SK-N-SH treated with all-trans-retinoic acid at 6 μM for 48 hours (cell line): ENCODE data around the gene MTARC1.

Experiments used
- BACH2 ChIP-seq: fragments of 250-450 bp; sonication (Bioruptor Pico); IDR thresholded peaks from 2 replicates; pipeline ENCODE4 v1.9.0; 2021; ENCODE audit warnings: mild to moderate bottlenecking, borderline replicate concordance
- ISL1 ChIP-seq: fragments of 250-450 bp; sonication (Bioruptor Pico); IDR thresholded peaks from 2 replicates; pipeline ENCODE4 v2.1.2; 2022; ENCODE audit warnings: mild to moderate bottlenecking, moderate library complexity
- OSR1 ChIP-seq: fragments of 250-450 bp; sonication (Bioruptor Pico); IDR thresholded peaks from 2 replicates; pipeline ENCODE4 v1.8.0; 2022; ENCODE audit warnings: moderate library complexity, mild to moderate bottlenecking, inconsistent platforms
- PPARA ChIP-seq: fragments of 250-450 bp; sonication (Bioruptor Pico); IDR thresholded peaks from 2 replicates; pipeline ENCODE4 v1.5.0; 2020; ENCODE audit warnings: mild to moderate bottlenecking, borderline replicate concordance
- TOX ChIP-seq: fragments of 250-450 bp; sonication (Bioruptor Pico); IDR thresholded peaks from 2 replicates; pipeline ENCODE4 v1.8.0; 2021; ENCODE audit warnings: mild to moderate bottlenecking, moderate library complexity, borderline replicate concordance
- ZFP3 ChIP-seq: fragments of 250-450 bp; sonication (Bioruptor Pico); IDR thresholded peaks from 2 replicates; pipeline ENCODE4 v1.5.0; 2020; ENCODE audit warnings: mild to moderate bottlenecking, moderate library complexity
- ZNF70 ChIP-seq: fragments of 450-650 bp; formaldehyde crosslinking; IDR thresholded peaks from 2 replicates; pipeline ENCODE4 v1.5.0; 2020; ENCODE audit warnings: mild to moderate bottlenecking, moderate library complexity
- TF ChIP-seq, protein P1 (sequence below): fragments of 250-450 bp; sonication (Bioruptor Pico); IDR thresholded peaks from 2 replicates; pipeline ENCODE4 v1.5.1; 2021; ENCODE audit warnings: mild to moderate bottlenecking, moderate library complexity
- TF ChIP-seq, protein P2 (sequence below): fragments of 250-450 bp; sonication (Bioruptor Pico); IDR thresholded peaks from 2 replicates; pipeline ENCODE4 v1.5.0; 2020; ENCODE audit warnings: mild to moderate bottlenecking, moderate library complexity
- TF ChIP-seq, protein P3 (sequence below): fragments of 250-450 bp; sonication (Bioruptor Pico); IDR thresholded peaks from 2 replicates; pipeline ENCODE4 v1.5.1; 2020; ENCODE audit warnings: low read depth, mild to moderate bottlenecking, moderate library complexity

DNA sequence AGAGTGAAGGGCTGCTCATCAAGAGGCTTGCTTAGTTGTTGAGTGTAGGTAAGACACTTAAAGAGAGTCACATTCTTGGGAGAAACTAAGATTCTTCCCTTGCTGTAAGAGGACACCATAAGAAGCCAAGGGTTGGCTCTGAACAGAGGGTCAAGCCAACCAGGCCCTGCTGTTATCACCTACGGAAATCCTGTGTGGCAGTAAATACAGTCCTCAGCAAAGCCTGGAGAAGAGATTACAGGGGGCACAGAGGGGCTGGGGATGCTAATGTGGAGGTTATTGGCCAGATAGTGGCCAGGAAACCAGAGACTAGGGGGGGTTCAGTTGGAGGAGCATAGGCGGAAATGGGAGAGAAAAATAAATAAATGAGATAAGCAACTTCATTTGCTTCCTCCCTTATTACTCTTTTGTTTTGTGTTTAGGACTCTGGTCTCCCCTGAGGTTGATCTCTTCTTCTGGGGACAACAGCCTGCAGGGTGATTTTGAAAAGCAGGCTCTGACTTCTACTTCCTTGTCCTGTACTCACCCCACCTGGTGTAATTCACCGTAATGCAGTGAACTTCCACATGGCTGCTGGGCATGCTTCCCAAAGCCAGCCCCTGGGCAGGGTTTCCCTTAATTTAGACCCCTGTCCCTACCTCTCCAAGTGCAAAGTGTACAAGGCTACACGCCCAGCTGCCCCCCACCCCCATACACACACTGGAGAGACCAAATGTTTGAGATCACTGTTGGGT lies 40.9 kb downstream of the MTARC1 start:
- TF ChIP-seq ZFP3 (no peak), ZNF70 (CRISPR knock-in tag) (no peak), OSR1 (CRISPR knock-in tag) (no peak), TOX (CRISPR knock-in tag) (no peak), PPARA (no peak), BACH2 (CRISPR knock-in tag) (no peak), ISL1 (CRISPR knock-in tag) (no peak)
- TF ChIP-seq, protein P1, sequence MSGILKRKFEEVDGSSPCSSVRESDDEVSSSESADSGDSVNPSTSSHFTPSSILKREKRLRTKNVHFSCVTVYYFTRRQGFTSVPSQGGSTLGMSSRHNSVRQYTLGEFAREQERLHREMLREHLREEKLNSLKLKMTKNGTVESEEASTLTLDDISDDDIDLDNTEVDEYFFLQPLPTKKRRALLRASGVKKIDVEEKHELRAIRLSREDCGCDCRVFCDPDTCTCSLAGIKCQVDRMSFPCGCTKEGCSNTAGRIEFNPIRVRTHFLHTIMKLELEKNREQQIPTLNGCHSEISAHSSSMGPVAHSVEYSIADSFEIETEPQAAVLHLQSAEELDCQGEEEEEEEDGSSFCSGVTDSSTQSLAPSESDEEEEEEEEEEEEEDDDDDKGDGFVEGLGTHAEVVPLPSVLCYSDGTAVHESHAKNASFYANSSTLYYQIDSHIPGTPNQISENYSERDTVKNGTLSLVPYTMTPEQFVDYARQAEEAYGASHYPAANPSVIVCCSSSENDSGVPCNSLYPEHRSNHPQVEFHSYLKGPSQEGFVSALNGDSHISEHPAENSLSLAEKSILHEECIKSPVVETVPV (CRISPR knock-in tag), result no peak
- TF ChIP-seq, protein P2, sequence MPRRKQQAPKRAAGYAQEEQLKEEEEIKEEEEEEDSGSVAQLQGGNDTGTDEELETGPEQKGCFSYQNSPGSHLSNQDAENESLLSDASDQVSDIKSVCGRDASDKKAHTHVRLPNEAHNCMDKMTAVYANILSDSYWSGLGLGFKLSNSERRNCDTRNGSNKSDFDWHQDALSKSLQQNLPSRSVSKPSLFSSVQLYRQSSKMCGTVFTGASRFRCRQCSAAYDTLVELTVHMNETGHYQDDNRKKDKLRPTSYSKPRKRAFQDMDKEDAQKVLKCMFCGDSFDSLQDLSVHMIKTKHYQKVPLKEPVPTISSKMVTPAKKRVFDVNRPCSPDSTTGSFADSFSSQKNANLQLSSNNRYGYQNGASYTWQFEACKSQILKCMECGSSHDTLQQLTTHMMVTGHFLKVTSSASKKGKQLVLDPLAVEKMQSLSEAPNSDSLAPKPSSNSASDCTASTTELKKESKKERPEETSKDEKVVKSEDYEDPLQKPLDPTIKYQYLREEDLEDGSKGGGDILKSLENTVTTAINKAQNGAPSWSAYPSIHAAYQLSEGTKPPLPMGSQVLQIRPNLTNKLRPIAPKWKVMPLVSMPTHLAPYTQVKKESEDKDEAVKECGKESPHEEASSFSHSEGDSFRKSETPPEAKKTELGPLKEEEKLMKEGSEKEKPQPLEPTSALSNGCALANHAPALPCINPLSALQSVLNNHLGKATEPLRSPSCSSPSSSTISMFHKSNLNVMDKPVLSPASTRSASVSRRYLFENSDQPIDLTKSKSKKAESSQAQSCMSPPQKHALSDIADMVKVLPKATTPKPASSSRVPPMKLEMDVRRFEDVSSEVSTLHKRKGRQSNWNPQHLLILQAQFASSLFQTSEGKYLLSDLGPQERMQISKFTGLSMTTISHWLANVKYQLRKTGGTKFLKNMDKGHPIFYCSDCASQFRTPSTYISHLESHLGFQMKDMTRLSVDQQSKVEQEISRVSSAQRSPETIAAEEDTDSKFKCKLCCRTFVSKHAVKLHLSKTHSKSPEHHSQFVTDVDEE (CRISPR knock-in tag), result no peak
- TF ChIP-seq, protein P3, sequence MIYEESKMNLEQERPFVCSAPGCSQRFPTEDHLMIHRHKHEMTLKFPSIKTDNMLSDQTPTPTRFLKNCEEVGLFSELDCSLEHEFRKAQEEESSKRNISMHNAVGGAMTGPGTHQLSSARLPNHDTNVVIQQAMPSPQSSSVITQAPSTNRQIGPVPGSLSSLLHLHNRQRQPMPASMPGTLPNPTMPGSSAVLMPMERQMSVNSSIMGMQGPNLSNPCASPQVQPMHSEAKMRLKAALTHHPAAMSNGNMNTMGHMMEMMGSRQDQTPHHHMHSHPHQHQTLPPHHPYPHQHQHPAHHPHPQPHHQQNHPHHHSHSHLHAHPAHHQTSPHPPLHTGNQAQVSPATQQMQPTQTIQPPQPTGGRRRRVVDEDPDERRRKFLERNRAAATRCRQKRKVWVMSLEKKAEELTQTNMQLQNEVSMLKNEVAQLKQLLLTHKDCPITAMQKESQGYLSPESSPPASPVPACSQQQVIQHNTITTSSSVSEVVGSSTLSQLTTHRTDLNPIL, result no peak
